NCI-H345 (cell line): Measurements from ENCODE around the gene DEFB127.
"Not testable (repeated sequence)": the region's sequence is repeated elsewhere in the genome, so short reads cannot be mapped to it uniquely, and the experiment has no call there.

ENCODE experiments used
- DNase-seq: peaks from one replicate; lab custom pipeline; 2025; lab: John Stamatoyannopoulos, UW

Gene DEFB127

DNA sequence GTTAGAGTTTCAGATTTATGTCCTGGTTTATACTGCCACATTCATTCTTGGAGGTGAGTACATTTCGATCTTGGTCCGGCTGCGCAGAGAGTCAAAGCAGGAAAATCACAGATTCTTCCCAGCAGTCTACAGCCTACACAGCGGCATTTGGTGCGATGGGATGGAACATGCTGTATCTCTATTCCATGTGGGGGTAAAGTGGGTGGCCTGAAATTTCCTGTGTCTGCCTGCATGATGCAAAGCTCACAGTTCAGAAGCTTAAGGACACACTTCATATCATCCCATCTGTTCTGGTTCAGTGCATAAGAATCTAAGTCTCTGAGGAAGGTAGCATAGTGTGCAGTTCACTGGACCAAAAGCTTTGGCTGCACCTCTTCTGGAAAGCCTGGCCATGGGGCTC lies at the start of gene DEFB127:
DEFB127 (plus strand) TSS at position 301 of the 400 bp plus-strand sequence; CDS start at position 392, 91 bp downstream.
- no peak for DNase-seq

DNA sequence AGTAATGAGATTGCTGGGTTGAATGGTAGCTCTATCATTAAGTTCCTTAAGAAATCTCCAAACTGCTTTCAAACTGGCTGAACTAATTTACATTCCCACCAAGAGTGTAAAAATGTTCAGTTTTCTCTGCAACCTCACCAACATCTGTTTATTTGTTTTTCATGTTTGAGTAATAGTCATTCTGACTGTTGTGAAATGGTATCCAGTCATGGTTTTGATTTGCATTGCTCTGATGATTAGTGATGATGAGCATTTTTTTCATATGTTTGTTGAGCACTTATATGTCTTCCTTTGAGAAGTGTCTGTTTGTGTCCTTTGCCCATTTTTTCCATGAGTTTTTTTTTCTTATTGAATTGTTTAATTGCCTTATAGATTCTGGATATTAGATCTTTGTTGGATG lies 44.9 kb upstream of the DEFB127 start:
- no peak for DNase-seq

- DNase-seq = no peak
Measured at GRCh38 chr20:117518-117917, 39.7 kb upstream of the DEFB127 start.

GRCh38 chr20:129786-130323 lies 27.4 kb upstream of the DEFB127 start:
- DNase-seq = not testable (repeated sequence)

- no peak for DNase-seq
Measured at GRCh38 chr20:137668-138490, 19.4 kb upstream of the DEFB127 start.

DNA sequence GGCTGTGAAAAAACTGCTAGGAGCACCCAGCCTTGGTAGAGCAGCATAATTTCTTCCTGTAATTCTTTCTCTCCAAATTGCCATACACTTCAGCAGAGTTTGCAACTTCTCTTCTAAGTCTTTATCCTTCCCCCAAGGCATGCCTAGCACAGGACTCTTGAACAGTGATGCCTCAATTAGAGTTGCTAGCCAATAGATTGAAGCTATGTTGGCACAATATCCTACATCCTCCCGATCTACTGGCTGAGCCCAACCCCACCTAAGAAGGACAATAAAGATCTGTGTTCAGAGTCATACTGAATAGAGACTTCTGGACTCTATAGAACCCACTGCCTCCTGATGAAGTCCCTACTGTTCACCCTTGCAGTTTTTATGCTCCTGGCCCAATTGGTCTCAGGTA lies 15.0 kb upstream of the DEFB127 start, which contains the start of gene DEFB126:
DEFB126 (plus strand) TSS at position 301 of the 400 bp plus-strand sequence; CDS start at position 340, 39 bp downstream.
- no peak for DNase-seq

DNA sequence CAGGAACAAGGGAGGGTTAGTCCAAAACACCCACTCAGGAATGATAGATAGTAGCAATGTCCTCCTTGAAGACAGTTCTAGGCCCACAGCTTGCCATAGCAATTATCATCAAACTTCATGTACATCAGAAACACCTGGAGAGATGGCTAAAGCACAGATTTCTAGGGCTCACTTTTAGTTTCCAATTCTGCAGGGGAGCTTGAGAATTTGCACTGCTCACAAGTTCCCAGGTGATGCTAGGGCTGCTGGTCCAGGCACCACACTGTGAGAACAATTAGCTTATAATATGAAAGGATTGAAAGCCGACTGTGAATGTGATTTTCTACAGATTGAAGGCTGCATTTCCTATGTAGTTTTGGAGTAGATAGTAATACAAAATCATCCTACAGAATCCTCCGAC lies 11.4 kb upstream of the DEFB127 start:
- no peak for DNase-seq

DNA sequence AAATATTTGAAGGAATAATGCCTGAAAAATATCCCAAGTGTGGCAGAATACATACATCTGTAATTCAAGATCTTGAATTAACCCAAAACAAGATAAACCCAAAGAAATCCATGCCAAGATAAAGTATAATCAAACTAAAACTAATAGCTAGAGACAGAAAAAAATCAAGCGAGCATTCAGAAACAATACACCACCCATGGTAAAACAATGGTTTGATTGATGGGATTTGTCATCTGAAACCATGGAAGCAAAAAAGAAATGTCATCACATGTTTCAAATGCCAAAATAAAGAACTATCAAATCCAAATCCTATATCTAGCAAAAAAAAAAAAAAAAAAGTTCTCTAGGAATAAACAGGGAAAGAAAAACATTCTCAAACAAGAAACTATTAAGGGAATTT lies 5.1 kb upstream of the DEFB127 start:
- DNase-seq = no peak

GRCh38 chr20:164618-165017 lies 7.4 kb downstream of the DEFB127 start:
- no peak for DNase-seq

DNA sequence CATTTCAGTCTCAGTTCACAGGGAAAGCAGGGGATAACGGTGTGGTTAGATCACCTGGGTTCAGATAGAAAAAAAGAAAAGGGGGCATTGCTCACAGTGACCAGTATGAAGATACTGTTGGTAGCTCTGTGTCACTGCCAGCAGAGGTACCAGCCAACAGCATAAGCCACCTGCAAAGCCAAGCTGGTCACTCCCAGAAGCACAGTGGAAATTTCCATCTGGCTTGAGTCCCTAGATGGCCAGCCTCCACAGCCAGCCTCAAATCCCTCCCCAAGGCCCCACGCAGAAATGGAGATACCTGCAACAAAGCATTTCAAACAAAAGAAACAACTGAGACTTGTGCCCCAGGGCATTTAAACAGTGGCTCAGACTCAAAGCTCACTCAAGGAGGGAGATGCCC lies 11.6 kb downstream of the DEFB127 start:
- no peak for DNase-seq

DNA sequence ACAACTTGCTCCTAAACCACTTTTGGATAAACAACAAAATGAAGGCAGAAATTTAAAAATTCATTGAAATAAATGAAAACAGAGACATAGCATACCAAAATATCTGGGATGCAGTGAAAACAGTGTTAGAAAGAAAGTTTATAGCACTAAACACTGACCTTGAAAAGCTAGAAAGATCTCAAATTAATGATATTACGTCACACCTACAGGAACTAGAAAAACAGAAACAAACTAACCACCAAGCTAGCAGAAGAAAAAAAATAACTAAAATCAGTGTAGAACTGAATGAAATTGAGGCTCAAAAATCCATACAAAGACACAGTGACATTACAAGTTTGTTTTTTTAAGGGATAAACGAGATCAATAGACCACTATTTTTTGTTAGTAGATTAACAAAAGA lies 27.0 kb downstream of the DEFB127 start:
- DNase-seq = no peak

DNA sequence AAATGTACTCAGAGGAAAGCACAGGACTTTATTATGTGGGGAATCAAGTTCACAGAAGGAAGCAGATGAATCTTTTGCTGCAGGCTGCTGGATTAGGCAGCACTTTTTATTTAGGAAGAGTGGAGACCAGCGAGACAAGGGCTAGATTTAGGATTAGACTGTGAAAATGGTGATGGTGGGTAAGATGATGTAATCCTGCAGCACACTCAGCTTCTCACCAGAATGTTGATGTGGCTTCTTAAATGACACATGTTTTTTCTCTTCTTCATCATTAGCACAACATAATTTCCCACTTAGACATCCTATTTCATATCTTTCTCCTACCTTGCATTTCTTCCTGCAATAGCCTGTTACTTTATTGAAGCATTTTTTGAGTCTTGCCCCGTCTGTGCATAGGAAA lies 30.5 kb downstream of the DEFB127 start:
- DNase-seq = no peak

- DNase-seq = no peak
Measured at GRCh38 chr20:189611-190010, 32.4 kb downstream of the DEFB127 start, which contains the start of gene DEFB128. Gene DEFB128, minus strand, starts transcription at chr20:189711. Its CDS starts 88 bp downstream, at chr20:189623.

DNA sequence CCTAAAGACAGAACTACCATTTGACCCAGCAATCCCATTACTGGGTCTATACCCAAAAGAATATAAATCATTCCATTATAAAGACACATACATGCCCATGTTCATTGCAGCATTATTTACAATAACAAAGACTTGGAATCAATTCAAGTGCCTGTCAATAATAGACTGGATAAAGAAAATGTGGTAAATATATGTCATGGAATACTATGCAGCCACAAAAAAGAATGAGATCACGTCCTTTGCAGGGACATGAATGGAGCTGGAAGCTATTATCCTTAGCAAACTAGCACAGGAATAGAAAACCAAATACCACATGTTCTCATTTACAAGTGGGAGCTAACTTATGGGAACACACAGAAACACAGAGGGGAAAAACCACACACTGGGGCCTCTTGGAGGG lies 41.0 kb downstream of the DEFB127 start:
- no peak for DNase-seq

DNA sequence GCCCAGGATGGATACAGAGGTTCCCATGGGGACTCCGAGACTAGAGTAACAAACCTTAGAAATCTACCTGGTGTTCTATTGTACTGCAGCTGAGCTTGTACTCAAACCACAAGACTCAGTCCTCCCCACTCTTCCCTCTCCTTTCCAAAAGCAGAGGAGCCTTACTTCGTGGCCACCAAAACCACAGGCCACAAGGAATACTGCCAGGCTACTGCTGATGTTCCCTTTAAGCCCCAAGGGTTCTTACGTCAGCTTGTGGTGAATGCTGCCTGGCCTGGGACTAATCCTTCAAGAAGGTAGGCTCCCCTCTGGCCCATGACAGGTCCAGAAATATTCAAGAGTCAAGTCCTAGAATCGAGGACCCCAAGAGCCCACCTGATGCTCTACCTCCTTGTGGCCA lies 42.7 kb downstream of the DEFB127 start:
- no peak for DNase-seq

DNA sequence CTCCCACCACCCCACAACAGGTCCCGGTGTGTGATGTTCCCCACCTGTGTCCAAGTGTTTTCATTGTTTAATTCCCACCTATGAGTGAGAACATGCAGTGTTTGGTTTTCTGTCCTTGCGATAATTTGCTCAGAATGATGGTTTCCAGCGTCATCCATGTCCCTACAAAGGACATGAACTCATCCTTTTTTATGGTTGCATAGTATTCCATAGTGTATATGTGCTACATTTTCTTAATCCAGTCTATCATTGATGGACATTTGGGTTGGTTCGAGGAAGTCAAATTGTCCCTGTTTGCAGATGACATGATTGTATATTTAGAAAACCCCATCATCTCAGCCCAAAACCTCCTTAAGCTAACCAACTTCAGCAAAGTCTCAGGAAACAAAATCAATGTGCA lies 46.4 kb downstream of the DEFB127 start:
- DNase-seq = not testable (repeated sequence)
